PC-9 (cell line): ENCODE results near the gene PADI6. TPM values are rescaled to one million over a fixed set of nuclear protein-coding genes. Genes with fewer than 3 reads are reported as not detected.
A peak's percentile ranks its signal among the peaks of the same experiment; 100 is the strongest.
"Not testable (repeated sequence)": the region's sequence is repeated elsewhere in the genome, so short reads cannot be mapped to it uniquely, and the experiment has no call there.

ENCODE experiments used
- BruUV-seq: library from RNA; stranded (reverse); fragments of 400-500 nt; replicated peaks from 2 replicates; lab custom pipeline; 2021; lab: Mats Ljungman, UMichigan
- CTCF ChIA-PET: fragments of 300-600 bp; sonication (Branson Sonifier 250); formaldehyde crosslinking; loops from one replicate; lab custom pipeline; 2022; ENCODE audit warnings: antibody characterized with exemption; lab: Charles Lee
- POLR2A ChIA-PET: fragments of 300-600 bp; sonication (Branson Sonifier 250); formaldehyde crosslinking; loops from one replicate; lab custom pipeline; 2022; ENCODE audit warnings: antibody characterized with exemption; ENCODE audit not compliant: unreplicated experiment; lab: Charles Lee
- DNase-seq, 2 experiments: peaks; one replicate each; pipeline versions ENCODE4 v3.0.0 to v3.0.0-alpha.2; 2015 to 2022; ENCODE audit warnings: mixed read lengths in 1 of 2
- H2AFZ ChIP-seq: fragments of 200-600 bp; sonication (generic); 2 replicates; pipeline ENCODE4 v1.8.1; 2017; ENCODE audit warnings: antibody characterized with exemption
- H3F3A ChIP-seq: fragments of 200-600 bp; sonication (generic); 2 replicates; pipeline ENCODE4 v1.8.1; 2017; ENCODE audit warnings: antibody characterized with exemption, mild to moderate bottlenecking, low read depth; ENCODE audit not compliant: insufficient read depth
- H3K27ac ChIP-seq: fragments of 200-600 bp; sonication (generic); 2 replicates; pipeline ENCODE4 v1.6.1; 2016; ENCODE audit warnings: mixed run types
- H3K27me3 ChIP-seq: fragments of 200-600 bp; sonication (generic); 2 replicates; pipeline ENCODE4 v1.6.1; 2016; ENCODE audit warnings: low read depth, mixed run types; ENCODE audit not compliant: insufficient read depth
- H3K36me3 ChIP-seq: fragments of 200-600 bp; sonication (generic); 2 replicates; pipeline ENCODE4 v1.6.1; 2016; ENCODE audit warnings: low read depth, mixed run types
- H3K4me1 ChIP-seq: fragments of 200-600 bp; sonication (generic); replicated peaks from 2 replicates; pipeline ENCODE4 v1.6.1; 2016; ENCODE audit warnings: mixed run types; ENCODE audit not compliant: insufficient read depth
- H3K4me2 ChIP-seq: fragments of 200-600 bp; sonication (generic); 2 replicates; pipeline ENCODE4 v1.6.1; 2017; ENCODE audit warnings: mixed run types
- H3K4me3 ChIP-seq: fragments of 200-600 bp; sonication (generic); 2 replicates; pipeline ENCODE4 v1.6.1; 2016; ENCODE audit warnings: mixed run types
- H3K79me2 ChIP-seq: fragments of 200-600 bp; sonication (generic); 2 replicates; pipeline ENCODE4 v1.6.1; 2017; ENCODE audit warnings: low read depth, mixed run types
- H3K9me2 ChIP-seq: fragments of 200-600 bp; sonication (generic); 2 replicates; pipeline ENCODE4 v1.8.1; 2017; ENCODE audit warnings: mild to moderate bottlenecking; ENCODE audit not compliant: insufficient read depth
- H3K9me3 ChIP-seq: fragments of 200-600 bp; sonication (generic); 2 replicates; pipeline ENCODE4 v1.8.1; 2016; ENCODE audit warnings: low read depth; ENCODE audit not compliant: insufficient read depth
- H4K20me1 ChIP-seq: fragments of 200-600 bp; sonication (generic); 2 replicates; pipeline ENCODE4 v1.8.1; 2017; ENCODE audit not compliant: insufficient read depth
- CTCF ChIP-seq: fragments of 200-600 bp; sonication (generic); conservative IDR thresholded peaks from 2 replicates; pipeline ENCODE4 v1.6.1; 2017; ENCODE audit warnings: mixed run types, antibody characterized with exemption, mild to moderate bottlenecking, moderate library complexity
- EZH2 ChIP-seq: fragments of 200-600 bp; sonication (generic); IDR thresholded peaks from 2 replicates; pipeline ENCODE4 v1.8.0; 2017; ENCODE audit warnings: antibody characterized with exemption, low read depth
- intact Hi-C: fragments of 100-400 bp; cut with micrococcal nuclease; formaldehyde crosslinking; loops from one replicate; pipeline ENCODE4 v1.10.0; 2022; ENCODE audit not compliant: unreplicated experiment
- total RNA-seq: library from RNA; stranded (reverse); gene quantifications from 2 replicates; pipeline ENCODE4 v1.2.3, GENCODE V29; 2021

The PADI6 gene
- total RNA-seq, 1 experiment from 2014 or later, result 0.20 TPM

- Histone ChIP-seq H3K4me3 (no peak overlapping the region), H4K20me1 (no peaks in the 10 kb centered on the region), H3K9me2 (no peaks in the 10 kb centered on the region), H3F3A (peaks cover 3% of the 10 kb centered on the region; the same call in 1 of the 2 replicates), H3K9me3 (no peaks in the 10 kb centered on the region), H3K4me1 (peaks cover 4% of the 10 kb centered on the region), H3K36me3 (no peaks in the 10 kb centered on the region), H2AFZ (no peak overlapping the region), H3K79me2 (no peaks in the 10 kb centered on the region), H3K27me3 (no peaks in the 10 kb centered on the region), H3K4me2 (no peak overlapping the region), H3K27ac (no peak overlapping the region)
- no peak for TF ChIP-seq EZH2
- TF ChIP-seq CTCF, result no peak
- POLR2A ChIA-PET, result no interaction called here
- intact Hi-C loops, result no loop called here
- CTCF ChIA-PET, result no interaction called here
- no peak for DNase-seq
- BruUV-seq, result no TSS peak
Measured at GRCh38 chr1:17342014-17342441, 30.0 kb upstream of the PADI6 start.

- Histone ChIP-seq H3F3A (peaks cover 15% of the 10 kb centered on the region; the same call in 1 of the 2 replicates), H3K4me1 (peaks cover 23% of the 10 kb centered on the region)
- POLR2A ChIA-PET, DNase-seq, H3K79me2 ChIP-seq, H3K36me3 ChIP-seq, H3K9me2 ChIP-seq, intact Hi-C loops, H3K4me2 ChIP-seq, H2AFZ ChIP-seq, H3K4me3 ChIP-seq, H3K27ac ChIP-seq, H3K9me3 ChIP-seq, H3K27me3 ChIP-seq, BruUV-seq, H4K20me1 ChIP-seq: not testable (repeated sequence)
- CTCF ChIA-PET, result interaction anchor here (0.5 to 1.8 kb wide), 3 partner anchors 16 to 217 kb away, joined by 3 to 5 read pairs (median 3); no protein-coding TSS in a partner anchor
Measured at GRCh38 chr1:17345506-17345905, 26.5 kb upstream of the PADI6 start.

GRCh38 chr1:17346046-17346789 lies 25.8 kb upstream of the PADI6 start:
- intact Hi-C loops, result no loop called here
- BruUV-seq, result no TSS peak

More at GRCh38 chr1:17346046-17346789, 25.8 kb upstream of the PADI6 start:
- Histone ChIP-seq H3K9me2 (no peaks in the 10 kb centered on the region), H3K4me1 (peaks cover 23% of the 10 kb centered on the region), H3K27me3 (no peaks in the 10 kb centered on the region), H3K9me3 (no peaks in the 10 kb centered on the region), H3K4me2 (no peak overlapping the region), H3K4me3 (no peak overlapping the region), H3K36me3 (no peaks in the 10 kb centered on the region), H3K27ac (no peak overlapping the region), H4K20me1 (no peaks in the 10 kb centered on the region), H3K79me2 (no peaks in the 10 kb centered on the region), H3F3A (peaks cover 15% of the 10 kb centered on the region; the same call in 1 of the 2 replicates), H2AFZ (no peak overlapping the region)
- ChIA-PET POLR2A (no interaction called here), CTCF (interaction anchor here (0.6 to 1.8 kb wide), 2 partner anchors 70 to 392 kb away, joined by 4 to 5 read pairs; no protein-coding TSS in a partner anchor)
- peak in 1 of 2 experiments; percentile 68 for DNase-seq
- TF ChIP-seq CTCF, result no peak
- TF ChIP-seq EZH2, result no peak
